ENCODE measurements around the gene LRWD1.
"Not testable (repeated sequence)": the region's sequence is repeated elsewhere in the genome, so short reads cannot be mapped to it uniquely, and the experiment has no call there.

LRWD1 gene

DNA sequence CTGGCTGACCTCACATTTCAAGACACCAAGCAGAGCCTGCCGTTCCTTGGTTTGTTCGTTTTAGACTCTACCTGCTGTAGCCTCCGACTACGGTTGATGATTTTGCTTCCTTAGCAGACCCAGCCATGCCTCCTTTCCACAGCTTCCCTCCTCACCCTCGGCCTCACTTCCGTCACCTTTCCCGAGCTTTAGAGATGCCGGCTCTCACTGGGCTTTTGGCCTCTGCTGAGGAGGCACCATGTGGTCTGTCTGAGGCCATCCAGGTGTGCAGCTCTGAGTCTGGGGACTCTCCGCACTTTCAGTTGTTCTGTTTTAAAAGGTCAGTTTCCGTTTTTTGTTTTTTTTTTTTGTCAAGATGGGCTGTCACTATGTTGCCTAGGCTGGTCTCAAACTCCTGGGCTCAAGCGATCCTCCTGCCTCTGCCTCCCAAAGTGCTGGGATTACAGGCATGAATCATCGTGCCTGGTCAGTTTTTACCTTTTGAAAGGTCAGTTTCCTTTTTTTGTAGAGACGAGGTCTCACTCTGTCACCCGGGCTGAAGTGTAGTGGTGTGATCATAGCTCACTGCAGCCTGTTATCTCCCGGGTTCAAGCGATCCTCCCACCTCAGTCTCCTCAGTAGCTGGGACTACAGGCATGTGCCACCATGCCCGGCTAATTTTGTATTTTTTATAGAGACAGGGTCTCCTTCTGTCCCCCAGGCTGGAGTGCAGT lies 19.7 kb upstream of the LRWD1 start:
- DNase-seq = no peak

- DNase-seq = no peak
Measured at GRCh38 chr7:102445674-102446071, 19.1 kb upstream of the LRWD1 start.

DNA sequence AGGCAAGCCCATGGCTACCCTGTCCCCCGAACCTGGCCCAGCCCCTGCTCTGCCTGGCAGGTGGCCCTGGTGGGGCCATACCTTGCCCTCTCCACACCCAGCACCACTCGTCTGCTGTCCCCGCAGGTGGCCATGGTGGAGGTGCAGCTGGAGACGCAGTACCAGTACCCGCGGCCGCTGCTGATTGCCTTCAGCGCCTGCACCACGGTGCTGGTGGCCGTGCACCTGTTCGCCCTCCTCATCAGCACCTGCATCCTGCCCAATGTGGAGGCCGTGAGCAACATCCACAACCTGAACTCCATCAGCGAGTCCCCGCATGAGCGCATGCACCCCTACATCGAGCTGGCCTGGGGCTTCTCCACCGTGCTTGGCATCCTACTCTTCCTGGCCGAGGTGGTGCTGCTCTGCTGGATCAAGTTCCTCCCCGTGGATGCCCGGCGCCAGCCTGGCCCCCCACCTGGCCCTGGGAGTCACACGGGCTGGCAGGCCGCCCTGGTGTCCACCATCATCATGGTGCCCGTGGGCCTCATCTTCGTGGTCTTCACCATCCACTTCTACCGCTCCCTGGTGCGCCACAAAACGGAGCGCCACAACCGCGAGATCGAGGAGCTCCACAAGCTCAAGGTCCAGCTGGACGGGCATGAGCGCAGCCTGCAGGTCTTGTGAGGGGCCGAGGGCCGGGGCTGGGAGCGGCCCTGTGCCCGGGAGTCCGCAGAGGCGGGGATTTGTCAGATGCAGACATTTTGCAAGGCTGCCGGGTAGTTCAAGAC lies 18.2 kb upstream of the LRWD1 start:
- no peak for DNase-seq

DNA sequence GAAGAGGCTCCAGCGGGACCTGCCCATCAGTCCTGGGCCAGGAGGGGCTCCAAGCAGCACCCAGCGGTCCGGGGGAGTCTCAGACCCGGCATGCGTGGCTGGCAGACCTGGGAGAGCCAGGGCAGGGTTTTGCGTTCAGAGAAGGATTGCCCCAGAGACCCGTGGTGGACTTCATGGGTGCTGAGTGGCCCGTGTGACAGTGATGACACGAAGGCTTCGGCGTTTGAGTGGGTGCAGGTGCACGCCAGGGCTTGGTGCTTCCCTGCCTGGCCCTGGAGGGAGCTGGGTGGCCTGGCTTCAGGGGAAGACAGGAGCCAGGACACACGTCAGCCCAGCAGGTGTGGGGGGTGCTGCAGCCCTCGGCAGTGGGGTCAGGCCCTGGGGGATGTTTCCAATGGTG lies 17.5 kb upstream of the LRWD1 start:
- no peak for DNase-seq

- DNase-seq = no peak
Measured at GRCh38 chr7:102449136-102449535, 15.6 kb upstream of the LRWD1 start.

GRCh38 chr7:102450242-102450641 lies 14.5 kb upstream of the LRWD1 start:
- DNase-seq = no peak

DNA sequence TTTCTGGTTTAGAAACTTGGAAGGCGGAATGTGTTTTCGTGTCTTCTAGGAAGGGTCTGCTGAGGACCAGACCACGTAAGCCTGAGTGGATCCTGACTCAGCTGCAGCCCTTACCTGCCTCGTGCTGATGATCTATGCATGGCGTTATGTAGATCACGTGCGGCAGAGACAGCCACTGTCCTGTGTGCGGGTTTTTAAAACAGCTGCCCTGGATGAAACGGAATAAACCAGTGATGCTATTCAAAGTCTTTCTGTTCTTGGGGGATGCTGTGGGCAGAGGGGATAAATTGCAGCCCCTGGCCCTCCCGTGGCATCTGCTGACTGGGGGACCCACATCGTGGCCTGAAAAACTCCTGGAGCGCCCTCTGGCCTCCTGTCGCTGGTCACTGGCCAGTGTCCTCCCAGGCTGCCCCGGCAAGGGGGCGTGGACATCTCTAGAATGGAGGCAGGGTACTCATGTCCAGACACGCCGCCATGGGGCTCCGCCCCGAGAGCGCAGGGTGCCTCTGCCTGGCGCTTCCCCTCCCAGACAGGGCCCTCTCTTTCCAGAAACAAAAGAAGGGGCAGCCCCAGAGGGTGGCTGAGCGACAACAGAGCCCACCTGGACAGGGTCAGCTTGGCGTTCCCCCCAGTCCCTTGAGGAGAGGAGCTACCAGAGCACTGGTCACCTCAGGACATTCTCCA lies 13.3 kb upstream of the LRWD1 start:
- no peak for DNase-seq

GRCh38 chr7:102452451-102452850 lies 12.3 kb upstream of the LRWD1 start:
- DNase-seq = no peak

GRCh38 chr7:102453319-102453718 lies 11.5 kb upstream of the LRWD1 start:
- no peak for DNase-seq

DNA sequence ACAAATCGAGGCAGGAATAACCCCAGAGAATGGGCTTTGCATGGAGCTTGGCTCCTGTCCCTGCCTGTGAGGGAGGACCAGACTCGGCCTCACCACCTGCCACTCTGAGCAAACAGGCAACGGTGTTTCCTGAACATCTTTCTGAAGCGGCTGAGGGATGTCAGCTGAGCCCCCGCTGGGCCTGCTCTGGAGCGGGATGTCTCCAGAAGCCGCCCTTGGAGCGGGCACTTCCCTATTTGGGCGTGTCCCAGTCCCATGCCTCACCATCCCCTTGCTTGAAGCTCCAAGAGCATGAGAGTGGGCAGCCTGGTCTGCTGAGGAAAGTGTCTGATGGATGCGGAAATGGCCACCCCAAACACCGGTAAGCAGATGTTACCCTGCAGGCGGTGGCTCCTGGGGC lies 10.3 kb upstream of the LRWD1 start:
- DNase-seq = peak; percentile 10

DNA sequence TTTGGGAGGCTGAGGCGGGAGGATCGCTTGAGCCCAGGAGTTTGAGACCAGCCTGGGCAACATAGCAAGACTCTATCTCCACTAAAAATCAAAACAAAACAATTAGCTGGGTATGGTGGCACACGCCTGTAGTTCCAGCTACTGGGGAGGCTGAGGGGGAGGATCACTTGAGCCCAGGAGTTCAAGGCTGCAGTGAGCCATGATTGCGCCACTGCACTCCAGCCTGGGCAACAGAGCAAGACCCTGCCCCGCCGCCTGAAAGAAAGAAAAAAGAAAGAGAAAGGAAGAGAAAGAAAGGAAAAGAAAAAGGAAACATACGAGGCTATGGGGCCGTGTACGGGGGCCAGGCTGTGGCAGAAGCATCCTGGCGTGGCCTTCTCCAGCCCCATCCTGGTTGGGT lies 9.9 kb upstream of the LRWD1 start:
- not testable (repeated sequence) for DNase-seq

GRCh38 chr7:102455596-102455995 lies 9.2 kb upstream of the LRWD1 start:
- no peak for DNase-seq

- DNase-seq = no peak
Measured at GRCh38 chr7:102456327-102456726, 8.5 kb upstream of the LRWD1 start.

DNA sequence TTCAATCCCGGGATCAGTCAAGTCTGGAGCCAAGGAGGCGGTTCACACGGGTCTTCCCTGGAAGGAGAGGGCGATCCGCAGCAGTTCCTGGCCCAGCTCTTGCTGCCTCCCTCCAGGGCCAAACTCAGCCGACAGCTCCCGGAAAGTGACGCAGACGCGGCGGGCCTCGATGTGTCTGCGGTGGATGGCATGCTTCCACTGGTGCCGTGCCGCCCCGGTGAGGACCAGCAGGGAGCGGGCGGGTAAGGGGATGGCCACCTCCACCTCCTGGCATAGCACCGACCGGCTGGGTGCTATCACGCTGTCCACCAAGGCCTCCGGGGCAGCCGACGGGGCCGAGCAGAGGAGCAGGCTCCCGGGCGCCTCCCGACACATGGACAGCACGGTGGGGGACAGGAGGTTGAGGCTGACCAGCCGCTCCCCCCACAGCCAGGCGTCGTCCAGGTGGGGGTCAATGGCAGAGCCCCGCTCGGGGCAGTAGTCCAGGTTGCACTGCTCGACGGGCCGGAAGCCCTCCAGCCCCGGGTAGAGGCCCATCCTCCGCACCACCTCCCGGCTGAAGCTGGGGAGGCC lies 7.3 kb upstream of the LRWD1 start:
- no peak for DNase-seq

GRCh38 chr7:102459221-102459844 lies 5.5 kb upstream of the LRWD1 start:
- no peak for DNase-seq

DNA sequence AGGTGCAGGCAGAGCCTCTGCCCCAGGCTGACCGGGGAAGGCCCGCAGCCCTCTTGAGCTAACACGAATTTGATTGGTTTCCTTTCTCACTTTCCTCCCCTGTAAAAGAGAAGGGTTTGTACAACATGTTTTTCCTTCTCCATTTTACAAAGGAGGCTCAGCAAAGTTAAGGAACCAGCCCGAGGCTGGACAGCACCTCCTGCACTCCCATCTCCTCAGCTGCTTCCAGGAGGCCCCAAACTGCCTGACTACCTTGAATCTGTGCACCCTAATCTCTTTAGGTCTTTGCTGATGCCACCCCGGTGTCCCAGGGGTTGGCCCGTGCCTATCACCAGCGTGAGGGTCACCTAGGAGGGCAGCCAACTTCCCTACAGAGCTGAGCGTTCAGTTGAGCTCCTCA lies 4.3 kb upstream of the LRWD1 start:
- no peak for DNase-seq

- no peak for DNase-seq
Measured at GRCh38 chr7:102463841-102464576, 775 bp upstream of the LRWD1 start.

- DNase-seq = no peak
Measured at GRCh38 chr7:102466097-102466496, 1.3 kb downstream of the LRWD1 start.

GRCh38 chr7:102467581-102468477 lies 3.0 kb downstream of the LRWD1 start:
- no peak for DNase-seq

DNA sequence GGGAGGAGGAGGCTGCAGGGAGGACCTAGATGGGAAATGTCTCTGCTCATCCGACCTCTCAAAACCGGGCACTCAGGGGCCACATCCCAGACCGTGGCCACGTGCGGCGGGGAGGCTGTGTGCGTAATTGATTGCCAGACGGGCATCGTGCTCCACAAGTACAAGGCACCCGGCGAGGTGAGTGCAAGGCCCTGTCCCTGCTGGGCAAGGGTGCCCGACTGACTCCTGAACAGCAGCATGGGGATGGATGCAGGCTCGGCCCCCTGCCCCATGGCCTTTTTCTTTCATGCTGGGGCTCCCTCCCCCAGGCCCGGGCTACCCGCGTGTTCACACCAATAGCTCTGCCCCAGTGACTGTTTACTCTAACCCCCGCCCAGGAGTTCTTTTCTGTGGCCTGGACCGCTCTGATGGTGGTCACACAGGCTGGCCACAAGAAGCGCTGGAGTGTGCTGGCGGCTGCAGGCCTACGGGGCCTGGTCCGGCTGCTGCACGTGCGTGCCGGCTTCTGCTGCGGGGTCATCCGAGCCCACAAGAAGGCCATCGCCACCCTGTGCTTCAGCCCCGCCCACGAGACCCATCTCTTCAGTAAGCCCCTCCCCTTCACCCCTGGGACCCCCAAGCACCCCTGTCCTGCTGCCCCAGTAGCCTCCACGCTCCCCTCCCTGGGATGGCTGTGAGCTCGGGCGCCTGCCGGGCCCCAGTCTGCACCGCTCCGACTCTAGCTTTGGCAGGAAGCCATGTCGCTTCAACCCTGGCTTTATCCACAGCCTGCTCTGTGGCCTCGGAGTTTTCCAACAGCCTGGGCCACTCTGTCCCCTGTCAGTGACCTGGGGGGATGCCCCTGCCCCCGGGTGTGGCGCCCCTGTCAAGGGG lies 3.9 kb downstream of the LRWD1 start:
- no peak for DNase-seq

Data from DMS153 (cell line).